ENCODE data around the gene GNL3L.
"Not testable (repeated sequence)": the region's sequence is repeated elsewhere in the genome, so short reads cannot be mapped to it uniquely, and the experiment has no call there.

Gene GNL3L

DNA sequence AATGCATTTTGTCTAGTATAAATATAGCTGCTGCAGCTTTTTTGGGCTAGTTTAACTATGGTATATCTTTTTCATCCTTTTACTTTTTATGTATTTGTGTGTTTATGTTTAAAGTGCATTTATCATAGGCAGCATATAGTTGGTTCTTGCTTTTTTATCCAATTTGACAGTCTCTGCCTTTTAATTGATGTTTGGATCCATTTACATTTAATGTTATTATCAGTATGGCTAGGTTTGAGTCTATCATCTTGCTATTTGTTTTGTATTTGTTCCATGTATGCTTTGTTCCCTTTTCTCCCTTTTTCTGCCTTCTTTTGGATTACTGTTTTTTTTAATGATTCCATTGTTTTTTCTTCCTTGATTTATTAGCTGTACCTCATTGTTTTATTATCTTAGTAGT lies 40.3 kb downstream of the GNL3L start:
- TF ChIP-seq ESRRG (CRISPR knock-in tag; IDR thresholded peaks at IDR 0.05) (no peak), ZNF8 (CRISPR knock-in tag; IDR thresholded peaks at IDR 0.05) (no peak), SNAI2 (CRISPR knock-in tag; IDR thresholded peaks at IDR 0.05) (no peak), PPARA (CRISPR knock-in tag; IDR thresholded peaks at IDR 0.05; ENCODE audit: borderline replicate concordance) (no peak), TCF4 (CRISPR knock-in tag; IDR thresholded peaks at IDR 0.05; ENCODE audit: borderline replicate concordance) (no peak), ISL1 (CRISPR knock-in tag; IDR thresholded peaks at IDR 0.05) (no peak), RARB (CRISPR knock-in tag; IDR thresholded peaks at IDR 0.05) (no peak), ZC3H10 (CRISPR knock-in tag; IDR thresholded peaks at IDR 0.05) (no peak), ZFP3 (CRISPR knock-in tag; IDR thresholded peaks at IDR 0.05) (no peak), ZNF70 (CRISPR knock-in tag; IDR thresholded peaks at IDR 0.05) (no peak), ZFP30 (CRISPR knock-in tag; IDR thresholded peaks at IDR 0.05) (no peak), GLIS3 (CRISPR knock-in tag; IDR thresholded peaks at IDR 0.05) (no peak), OSR1 (CRISPR knock-in tag; IDR thresholded peaks at IDR 0.05) (no peak)
- TF ChIP-seq, protein P1, sequence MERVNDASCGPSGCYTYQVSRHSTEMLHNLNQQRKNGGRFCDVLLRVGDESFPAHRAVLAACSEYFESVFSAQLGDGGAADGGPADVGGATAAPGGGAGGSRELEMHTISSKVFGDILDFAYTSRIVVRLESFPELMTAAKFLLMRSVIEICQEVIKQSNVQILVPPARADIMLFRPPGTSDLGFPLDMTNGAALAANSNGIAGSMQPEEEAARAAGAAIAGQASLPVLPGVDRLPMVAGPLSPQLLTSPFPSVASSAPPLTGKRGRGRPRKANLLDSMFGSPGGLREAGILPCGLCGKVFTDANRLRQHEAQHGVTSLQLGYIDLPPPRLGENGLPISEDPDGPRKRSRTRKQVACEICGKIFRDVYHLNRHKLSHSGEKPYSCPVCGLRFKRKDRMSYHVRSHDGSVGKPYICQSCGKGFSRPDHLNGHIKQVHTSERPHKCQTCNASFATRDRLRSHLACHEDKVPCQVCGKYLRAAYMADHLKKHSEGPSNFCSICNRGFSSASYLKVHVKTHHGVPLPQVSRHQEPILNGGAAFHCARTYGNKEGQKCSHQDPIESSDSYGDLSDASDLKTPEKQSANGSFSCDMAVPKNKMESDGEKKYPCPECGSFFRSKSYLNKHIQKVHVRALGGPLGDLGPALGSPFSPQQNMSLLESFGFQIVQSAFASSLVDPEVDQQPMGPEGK (CRISPR knock-in tag; IDR thresholded peaks at IDR 0.05; ENCODE audit: borderline replicate concordance) = no peak
- TF ChIP-seq, protein P2, sequence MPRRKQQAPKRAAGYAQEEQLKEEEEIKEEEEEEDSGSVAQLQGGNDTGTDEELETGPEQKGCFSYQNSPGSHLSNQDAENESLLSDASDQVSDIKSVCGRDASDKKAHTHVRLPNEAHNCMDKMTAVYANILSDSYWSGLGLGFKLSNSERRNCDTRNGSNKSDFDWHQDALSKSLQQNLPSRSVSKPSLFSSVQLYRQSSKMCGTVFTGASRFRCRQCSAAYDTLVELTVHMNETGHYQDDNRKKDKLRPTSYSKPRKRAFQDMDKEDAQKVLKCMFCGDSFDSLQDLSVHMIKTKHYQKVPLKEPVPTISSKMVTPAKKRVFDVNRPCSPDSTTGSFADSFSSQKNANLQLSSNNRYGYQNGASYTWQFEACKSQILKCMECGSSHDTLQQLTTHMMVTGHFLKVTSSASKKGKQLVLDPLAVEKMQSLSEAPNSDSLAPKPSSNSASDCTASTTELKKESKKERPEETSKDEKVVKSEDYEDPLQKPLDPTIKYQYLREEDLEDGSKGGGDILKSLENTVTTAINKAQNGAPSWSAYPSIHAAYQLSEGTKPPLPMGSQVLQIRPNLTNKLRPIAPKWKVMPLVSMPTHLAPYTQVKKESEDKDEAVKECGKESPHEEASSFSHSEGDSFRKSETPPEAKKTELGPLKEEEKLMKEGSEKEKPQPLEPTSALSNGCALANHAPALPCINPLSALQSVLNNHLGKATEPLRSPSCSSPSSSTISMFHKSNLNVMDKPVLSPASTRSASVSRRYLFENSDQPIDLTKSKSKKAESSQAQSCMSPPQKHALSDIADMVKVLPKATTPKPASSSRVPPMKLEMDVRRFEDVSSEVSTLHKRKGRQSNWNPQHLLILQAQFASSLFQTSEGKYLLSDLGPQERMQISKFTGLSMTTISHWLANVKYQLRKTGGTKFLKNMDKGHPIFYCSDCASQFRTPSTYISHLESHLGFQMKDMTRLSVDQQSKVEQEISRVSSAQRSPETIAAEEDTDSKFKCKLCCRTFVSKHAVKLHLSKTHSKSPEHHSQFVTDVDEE (CRISPR knock-in tag; IDR thresholded peaks at IDR 0.05) = no peak
- TF ChIP-seq, protein P3, sequence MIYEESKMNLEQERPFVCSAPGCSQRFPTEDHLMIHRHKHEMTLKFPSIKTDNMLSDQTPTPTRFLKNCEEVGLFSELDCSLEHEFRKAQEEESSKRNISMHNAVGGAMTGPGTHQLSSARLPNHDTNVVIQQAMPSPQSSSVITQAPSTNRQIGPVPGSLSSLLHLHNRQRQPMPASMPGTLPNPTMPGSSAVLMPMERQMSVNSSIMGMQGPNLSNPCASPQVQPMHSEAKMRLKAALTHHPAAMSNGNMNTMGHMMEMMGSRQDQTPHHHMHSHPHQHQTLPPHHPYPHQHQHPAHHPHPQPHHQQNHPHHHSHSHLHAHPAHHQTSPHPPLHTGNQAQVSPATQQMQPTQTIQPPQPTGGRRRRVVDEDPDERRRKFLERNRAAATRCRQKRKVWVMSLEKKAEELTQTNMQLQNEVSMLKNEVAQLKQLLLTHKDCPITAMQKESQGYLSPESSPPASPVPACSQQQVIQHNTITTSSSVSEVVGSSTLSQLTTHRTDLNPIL (CRISPR knock-in tag; IDR thresholded peaks at IDR 0.05; ENCODE audit: low read depth) = no peak
- TF ChIP-seq, protein P4, sequence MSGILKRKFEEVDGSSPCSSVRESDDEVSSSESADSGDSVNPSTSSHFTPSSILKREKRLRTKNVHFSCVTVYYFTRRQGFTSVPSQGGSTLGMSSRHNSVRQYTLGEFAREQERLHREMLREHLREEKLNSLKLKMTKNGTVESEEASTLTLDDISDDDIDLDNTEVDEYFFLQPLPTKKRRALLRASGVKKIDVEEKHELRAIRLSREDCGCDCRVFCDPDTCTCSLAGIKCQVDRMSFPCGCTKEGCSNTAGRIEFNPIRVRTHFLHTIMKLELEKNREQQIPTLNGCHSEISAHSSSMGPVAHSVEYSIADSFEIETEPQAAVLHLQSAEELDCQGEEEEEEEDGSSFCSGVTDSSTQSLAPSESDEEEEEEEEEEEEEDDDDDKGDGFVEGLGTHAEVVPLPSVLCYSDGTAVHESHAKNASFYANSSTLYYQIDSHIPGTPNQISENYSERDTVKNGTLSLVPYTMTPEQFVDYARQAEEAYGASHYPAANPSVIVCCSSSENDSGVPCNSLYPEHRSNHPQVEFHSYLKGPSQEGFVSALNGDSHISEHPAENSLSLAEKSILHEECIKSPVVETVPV (CRISPR knock-in tag; IDR thresholded peaks at IDR 0.05) = no peak
- ATAC-seq = no peak

DNA sequence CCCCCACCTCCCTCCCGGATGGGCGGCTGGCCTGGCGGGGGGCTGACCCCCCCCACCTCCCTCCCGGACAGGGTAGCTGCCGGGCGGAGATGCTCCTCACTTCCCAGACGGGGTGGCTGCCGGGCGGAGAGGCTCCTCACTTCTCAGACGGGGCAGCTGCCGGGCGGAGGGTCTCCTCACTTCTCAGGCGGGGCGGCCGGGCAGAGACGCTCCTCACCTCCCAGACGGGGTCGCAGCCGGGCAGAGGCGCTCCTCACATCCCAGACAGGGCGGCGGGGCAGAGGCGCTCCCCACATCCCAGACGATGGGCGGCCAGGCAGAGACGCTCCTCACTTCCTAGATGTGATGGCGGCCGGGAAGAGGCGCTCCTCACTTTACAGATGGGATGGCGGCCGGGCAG lies 42.6 kb downstream of the GNL3L start:
- ATAC-seq = not testable (repeated sequence)

DNA sequence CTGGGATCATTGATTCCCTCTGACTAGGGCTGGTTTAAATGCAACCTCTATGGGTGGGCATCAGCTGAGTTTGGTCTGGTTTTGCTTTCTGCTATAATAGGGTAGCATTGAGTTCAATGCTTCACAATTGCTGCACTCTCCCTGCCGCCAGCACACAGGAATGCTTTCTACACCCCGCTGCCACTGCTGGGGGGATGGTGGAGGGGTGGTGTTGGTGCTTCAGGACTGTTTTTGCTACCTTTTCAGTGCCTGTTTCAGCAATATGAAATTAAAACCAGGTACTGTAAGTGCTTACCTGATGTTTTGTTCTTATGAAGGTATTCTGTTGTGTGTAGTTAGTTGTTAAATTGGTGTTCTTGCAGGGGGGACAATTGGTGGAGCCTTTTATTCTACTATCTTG lies 67.7 kb downstream of the GNL3L start:
- TF ChIP-seq ESRRG (CRISPR knock-in tag; IDR thresholded peaks at IDR 0.05) (no peak), TOX (CRISPR knock-in tag; IDR thresholded peaks at IDR 0.05; ENCODE audit: borderline replicate concordance) (no peak)
- TF ChIP-seq, protein P4 (CRISPR knock-in tag; IDR thresholded peaks at IDR 0.05) = no peak
- TF ChIP-seq, protein P1 (CRISPR knock-in tag; IDR thresholded peaks at IDR 0.05; ENCODE audit: borderline replicate concordance) = no peak
- no peak for ATAC-seq

DNA sequence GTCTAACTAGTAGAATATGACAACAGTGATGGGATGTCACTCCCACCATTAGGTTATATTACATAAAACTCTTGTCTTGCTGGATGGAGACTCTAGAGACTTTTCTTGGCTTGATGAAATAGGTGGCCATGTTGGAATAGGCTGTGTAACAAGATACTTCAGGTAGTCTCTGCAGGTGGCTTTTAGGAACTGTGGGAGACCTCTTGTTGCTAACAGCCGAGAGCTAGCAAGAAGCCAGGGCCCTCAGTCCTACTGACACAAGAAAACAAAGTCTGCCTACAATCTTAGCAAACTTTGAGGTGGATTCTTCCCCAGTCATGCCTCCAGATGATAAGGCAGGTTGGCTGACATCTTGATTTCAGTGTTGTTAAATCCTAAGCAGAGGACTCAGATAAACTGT lies 72.5 kb downstream of the GNL3L start:
- ATAC-seq = no peak
- TF ChIP-seq PPARA (CRISPR knock-in tag; IDR thresholded peaks at IDR 0.05; ENCODE audit: borderline replicate concordance) = no peak
- TF ChIP-seq TCF4 (CRISPR knock-in tag; IDR thresholded peaks at IDR 0.05; ENCODE audit: borderline replicate concordance) = no peak
- TF ChIP-seq, protein P4 (CRISPR knock-in tag; IDR thresholded peaks at IDR 0.05) = no peak
- TF ChIP-seq ZNF565 (CRISPR knock-in tag; conservative IDR thresholded peaks at IDR 0.05; ENCODE audit: low read depth) = no peak
- no peak for TF ChIP-seq SNAI2 (CRISPR knock-in tag; IDR thresholded peaks at IDR 0.05)
- no peak for TF ChIP-seq RARB (CRISPR knock-in tag; IDR thresholded peaks at IDR 0.05)
- TF ChIP-seq, protein P2 (CRISPR knock-in tag; IDR thresholded peaks at IDR 0.05) = no peak
- no peak for TF ChIP-seq ZC3H10 (CRISPR knock-in tag; IDR thresholded peaks at IDR 0.05)
